AG10803 (cell line): ENCODE measurements around the gene DCLRE1B.

ENCODE experiments used
- DNase-seq: peaks from one replicate; pipeline ENCODE4 v3.0.0; 2010; ENCODE audit warnings: low read depth
- H3K4me3 ChIP-seq: 2 replicates; pipeline ENCODE4 v1.5.1; 2011; ENCODE audit warnings: mild to moderate bottlenecking, low read length, control low read depth
- TF ChIP-seq, protein P1 (sequence below): conservative IDR thresholded peaks from 2 replicates; pipeline ENCODE4 v1.5.1; 2011; ENCODE audit warnings: mild to moderate bottlenecking, low read length, control low read depth, inconsistent platforms

DCLRE1B gene

DNA sequence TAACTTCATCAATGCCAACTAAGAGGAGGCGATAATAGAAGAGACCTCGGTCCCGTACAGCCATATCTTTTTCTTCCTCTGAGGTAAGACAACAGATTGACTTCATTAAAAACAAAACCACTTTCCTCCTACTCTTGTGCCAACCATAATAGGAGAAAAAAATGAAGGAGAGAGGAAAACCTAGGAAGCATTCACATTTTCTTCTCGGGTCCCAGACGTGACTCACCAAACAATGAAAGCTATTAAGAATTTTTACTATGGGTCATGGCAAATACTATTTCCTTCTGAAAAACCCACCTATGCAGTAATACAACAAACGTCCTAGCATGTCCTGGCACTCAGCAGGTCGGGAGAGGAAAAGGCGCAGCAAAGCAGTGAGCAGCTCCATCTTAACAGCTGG, 9.2 kb upstream of the DCLRE1B start:
- TF ChIP-seq, protein P1, sequence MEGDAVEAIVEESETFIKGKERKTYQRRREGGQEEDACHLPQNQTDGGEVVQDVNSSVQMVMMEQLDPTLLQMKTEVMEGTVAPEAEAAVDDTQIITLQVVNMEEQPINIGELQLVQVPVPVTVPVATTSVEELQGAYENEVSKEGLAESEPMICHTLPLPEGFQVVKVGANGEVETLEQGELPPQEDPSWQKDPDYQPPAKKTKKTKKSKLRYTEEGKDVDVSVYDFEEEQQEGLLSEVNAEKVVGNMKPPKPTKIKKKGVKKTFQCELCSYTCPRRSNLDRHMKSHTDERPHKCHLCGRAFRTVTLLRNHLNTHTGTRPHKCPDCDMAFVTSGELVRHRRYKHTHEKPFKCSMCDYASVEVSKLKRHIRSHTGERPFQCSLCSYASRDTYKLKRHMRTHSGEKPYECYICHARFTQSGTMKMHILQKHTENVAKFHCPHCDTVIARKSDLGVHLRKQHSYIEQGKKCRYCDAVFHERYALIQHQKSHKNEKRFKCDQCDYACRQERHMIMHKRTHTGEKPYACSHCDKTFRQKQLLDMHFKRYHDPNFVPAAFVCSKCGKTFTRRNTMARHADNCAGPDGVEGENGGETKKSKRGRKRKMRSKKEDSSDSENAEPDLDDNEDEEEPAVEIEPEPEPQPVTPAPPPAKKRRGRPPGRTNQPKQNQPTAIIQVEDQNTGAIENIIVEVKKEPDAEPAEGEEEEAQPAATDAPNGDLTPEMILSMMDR, result no peak
- no peak overlapping the region for H3K4me3 ChIP-seq
- peak; percentile 8 for DNase-seq

DNA sequence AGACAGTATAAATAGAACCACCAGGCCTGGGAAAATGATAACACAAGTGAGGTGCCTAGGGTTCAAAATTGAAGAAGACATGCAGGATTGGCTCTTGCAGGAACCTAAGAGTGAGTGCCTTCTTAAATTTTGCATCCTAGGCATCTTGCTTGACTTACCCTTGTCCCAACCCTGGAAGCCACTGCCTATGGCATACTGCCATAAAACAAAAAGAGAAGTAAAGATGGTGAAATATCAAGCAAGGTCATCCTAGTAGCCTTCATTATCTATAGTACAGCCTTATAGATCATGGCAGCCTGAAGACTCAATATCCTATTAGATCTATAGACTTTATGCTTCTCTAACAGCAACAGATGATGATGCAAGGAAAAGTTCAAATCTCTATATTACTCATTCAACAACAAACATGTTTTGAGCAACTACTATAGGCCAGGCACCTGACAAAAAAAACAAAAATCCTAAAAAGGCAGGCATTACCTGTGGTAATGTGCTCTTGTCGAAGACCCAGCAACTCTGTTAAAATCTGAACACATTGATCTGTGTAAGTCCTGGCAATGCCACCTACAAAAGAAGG, 6.8 kb upstream of the DCLRE1B start:
- no peak for DNase-seq
- H3K4me3 ChIP-seq, result no peak overlapping the region
- TF ChIP-seq, protein P1, result no peak

DNA sequence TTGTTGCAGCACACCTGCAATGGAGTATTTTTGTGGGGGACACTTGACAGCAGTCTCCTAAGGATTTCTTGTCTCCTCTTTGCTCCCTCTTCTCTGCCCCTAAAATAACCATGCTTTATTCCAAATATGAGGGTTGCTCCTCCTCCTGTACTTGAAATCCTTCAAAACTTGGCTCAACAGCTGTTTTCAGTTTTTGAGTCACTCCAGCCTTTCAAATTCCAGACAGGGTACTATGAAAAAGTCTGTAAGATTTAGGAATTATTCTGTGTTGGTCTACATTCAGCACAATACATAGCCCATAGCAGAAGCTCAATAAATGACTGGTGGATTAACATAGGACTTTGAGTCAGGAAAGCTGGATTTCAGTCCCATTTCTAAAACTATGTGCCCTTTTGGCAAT, 6.0 kb upstream of the DCLRE1B start:
- DNase-seq, result peak; percentile 59
- TF ChIP-seq, protein P1, result no peak
- no peak overlapping the region for H3K4me3 ChIP-seq

DNA sequence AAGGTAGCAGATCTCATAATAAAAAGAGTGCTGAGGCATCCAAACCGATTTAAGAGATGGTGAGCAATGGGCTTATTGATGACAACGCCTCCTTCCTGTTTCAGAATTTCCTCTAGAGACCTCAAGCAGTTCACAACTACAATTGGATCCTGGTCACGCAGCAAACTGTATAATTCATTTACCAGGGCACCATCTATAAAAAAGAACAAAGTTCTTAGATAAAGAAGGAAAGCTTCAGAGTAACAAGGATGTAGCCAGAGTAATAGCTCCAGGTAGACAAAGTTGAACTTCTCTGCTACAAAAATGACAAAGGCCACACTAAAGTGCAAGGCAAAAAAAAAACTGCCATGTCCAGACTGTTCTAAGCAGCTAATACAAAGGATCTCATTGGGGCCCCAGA, 3.9 kb upstream of the DCLRE1B start:
- H3K4me3 ChIP-seq, result no peak overlapping the region
- no peak for DNase-seq

DNA sequence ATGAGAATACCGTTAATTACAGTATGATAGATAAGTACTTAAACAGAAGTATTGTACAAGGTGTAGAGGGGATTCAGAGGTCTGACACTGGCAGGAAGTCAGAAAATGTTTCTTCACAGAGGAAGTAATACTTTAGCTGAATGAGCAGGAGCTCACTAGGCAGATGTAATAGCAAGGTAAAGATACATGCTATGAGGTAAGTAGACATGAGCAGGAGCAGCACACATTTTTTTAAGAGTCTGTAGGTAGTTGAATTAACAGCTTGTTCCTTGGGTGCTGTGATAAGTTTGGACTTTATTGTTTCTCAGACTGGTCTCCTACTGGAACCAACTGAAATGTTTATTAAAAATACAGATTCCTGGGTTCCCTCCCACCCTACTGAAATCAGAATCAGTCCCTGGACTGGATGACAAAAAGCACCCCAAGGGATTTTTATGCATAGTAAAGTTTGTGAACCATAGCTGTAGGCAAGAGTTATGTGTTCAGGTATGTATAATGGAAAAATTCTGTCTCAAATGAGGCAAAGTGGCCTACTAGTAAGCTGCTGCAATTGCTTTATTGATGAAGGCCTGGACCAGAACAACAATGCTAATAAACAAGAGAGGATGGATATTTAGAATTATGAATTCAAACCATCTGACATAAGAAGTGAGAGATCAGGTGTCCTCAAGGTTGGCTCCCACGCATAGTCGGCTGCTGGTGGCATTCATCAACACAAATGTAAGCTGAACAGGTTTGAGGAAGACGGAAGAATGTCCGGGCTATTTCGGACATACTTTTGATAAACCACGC, 1.4 kb upstream of the DCLRE1B start:
- TF ChIP-seq, protein P1, result no peak
- peak; percentile 3 for DNase-seq
- H3K4me3 ChIP-seq, result peak overlapping the region; percentile 97

More for the DNA sequence above, 3.9 kb upstream of the DCLRE1B start:
- TF ChIP-seq, protein P1, result no peak

DNA sequence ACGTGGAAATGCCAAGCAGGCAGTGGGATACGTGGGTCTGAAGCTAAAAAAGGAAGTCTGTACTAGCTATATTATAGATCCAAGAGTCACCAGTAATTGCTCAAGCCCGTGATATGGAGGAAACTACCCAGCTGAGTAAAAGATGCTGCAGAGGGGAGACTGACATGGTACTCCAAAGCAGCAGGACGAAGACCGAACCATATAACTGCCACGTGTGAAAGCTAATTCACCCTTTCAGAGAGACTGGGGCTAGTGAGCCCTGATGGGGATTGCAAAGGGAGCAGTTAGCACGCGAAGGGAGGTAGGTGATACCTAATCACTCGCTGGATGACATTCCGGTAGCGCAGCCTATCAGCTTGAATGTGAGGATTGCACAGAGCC, 843 bp upstream of the DCLRE1B start:
- peak overlapping the region; percentile 97 for H3K4me3 ChIP-seq
- DNase-seq, result no peak
- TF ChIP-seq, protein P1, result no peak

DNA sequence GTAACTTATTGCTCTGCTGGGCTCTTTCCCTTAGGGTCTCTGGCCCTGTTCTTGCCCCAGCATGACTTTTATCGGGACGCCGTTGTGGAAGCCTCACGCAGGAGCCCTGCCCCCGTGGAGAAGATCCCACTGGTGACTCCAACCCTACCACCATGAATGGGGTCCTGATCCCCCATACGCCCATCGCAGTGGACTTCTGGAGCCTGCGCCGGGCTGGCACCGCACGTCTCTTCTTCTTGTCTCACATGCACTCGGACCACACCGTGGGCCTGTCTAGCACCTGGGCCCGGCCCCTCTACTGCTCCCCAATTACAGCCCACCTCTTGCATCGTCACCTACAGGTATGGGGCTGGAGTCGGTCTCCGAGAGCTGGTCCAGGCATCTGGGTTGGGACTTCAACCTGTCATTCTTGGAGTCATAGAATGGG, 322 bp downstream of the DCLRE1B start:
- no peak for DNase-seq
- H3K4me3 ChIP-seq, result peak overlapping the region; percentile 93

More for the DNA sequence above, 322 bp downstream of the DCLRE1B start:
- TF ChIP-seq, protein P1, result no peak
